HG03280 (cell line): Measurements from ENCODE around the gene ZC3H8.

ENCODE experiments used
- ATAC-seq: cut with Tn5 transposase; IDR thresholded peaks from one replicate; pipeline ENCODE4 v1.9.1; 2021; ENCODE audit warnings: mild to moderate bottlenecking, moderate library complexity; ENCODE audit not compliant: unreplicated experiment

ZC3H8 gene

GRCh38 chr2:112166806-112167499 is 87.9 kb downstream of the ZC3H8 start:
- no peak for ATAC-seq

- ATAC-seq: no peak
Observed at GRCh38 chr2:112165296-112165695, 89.5 kb downstream of the ZC3H8 start.

DNA sequence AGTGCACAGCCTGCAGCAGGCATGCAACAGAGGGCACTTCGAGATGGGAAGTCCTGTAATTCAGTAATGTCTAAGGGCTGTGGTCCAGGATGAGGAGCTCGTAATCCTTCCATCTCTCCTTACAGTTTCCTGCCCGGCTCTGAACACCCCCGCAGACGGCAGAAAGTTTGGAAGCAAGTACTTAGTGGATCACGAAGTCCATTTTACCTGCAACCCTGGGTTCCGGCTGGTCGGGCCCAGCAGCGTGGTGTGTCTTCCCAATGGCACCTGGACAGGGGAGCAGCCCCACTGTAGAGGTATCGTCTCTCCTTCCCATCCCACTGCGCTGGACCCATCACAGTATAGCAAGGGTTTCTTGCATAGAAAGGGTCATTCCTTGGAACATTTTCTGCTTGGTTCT is 90.0 kb downstream of the ZC3H8 start:
- ATAC-seq: no peak

DNA sequence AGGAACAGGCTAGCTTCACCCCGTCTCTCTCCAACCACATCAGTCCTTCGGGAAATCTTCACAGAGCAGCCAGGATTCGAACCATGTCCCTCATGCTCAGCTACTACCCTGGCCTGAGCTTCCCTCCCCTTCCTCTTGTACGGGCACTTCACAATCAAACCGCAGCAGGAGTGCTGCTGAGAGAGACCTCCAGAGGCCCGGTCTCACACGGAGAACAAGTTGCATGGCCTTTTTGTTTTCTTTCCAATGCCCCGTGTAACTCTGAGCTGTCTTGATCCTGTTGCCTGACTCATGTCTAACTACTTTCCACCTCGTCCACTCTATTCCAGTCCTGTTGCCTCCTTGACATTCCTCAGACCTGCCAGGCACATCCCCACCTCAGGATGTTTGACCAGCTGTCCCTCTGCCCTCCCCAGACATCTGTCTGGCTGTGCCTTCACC is 91.3 kb downstream of the ZC3H8 start:
- ATAC-seq: no peak

- ATAC-seq: no peak
Observed at GRCh38 chr2:112162956-112163355, 91.9 kb downstream of the ZC3H8 start.

- ATAC-seq: no peak
Observed at GRCh38 chr2:112162341-112162740, 92.5 kb downstream of the ZC3H8 start.
